Stimulated activated CD4-positive, alpha-beta T cell treated with anti-CD3 and anti-CD28 coated beads, Interleukin-15, amount 100 ng/mL, for 24 hours (primary cell): Measurements from ENCODE around the gene C20orf202.
"Not testable (repeated sequence)": the region's sequence is repeated elsewhere in the genome, so short reads cannot be mapped to it uniquely, and the experiment has no call there.

Experiments
- DNase-seq: peaks from one replicate; pipeline ENCODE4 v3.0.0-alpha.2; 2020

The C20orf202 gene

DNA sequence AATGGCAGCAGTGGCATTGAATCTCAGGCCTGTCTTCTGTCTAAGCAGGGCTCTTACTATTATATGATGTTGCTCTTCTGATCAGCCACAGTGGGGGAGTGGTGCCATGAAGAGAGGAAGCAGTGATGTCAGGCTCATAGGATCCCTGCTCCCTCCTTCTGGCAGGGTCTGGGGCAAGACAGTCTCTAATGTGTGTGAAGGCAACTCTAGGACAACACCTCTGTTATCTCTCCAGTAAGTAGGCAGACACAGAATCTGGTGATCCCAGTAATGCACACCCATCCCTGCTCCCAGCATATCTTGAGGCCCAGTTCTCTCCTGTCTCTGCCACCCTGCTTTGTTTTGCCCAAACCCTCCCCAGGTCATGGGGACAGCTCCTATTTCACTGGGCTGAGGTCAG is 8.8 kb downstream of the C20orf202 start:
- no peak for DNase-seq

DNA sequence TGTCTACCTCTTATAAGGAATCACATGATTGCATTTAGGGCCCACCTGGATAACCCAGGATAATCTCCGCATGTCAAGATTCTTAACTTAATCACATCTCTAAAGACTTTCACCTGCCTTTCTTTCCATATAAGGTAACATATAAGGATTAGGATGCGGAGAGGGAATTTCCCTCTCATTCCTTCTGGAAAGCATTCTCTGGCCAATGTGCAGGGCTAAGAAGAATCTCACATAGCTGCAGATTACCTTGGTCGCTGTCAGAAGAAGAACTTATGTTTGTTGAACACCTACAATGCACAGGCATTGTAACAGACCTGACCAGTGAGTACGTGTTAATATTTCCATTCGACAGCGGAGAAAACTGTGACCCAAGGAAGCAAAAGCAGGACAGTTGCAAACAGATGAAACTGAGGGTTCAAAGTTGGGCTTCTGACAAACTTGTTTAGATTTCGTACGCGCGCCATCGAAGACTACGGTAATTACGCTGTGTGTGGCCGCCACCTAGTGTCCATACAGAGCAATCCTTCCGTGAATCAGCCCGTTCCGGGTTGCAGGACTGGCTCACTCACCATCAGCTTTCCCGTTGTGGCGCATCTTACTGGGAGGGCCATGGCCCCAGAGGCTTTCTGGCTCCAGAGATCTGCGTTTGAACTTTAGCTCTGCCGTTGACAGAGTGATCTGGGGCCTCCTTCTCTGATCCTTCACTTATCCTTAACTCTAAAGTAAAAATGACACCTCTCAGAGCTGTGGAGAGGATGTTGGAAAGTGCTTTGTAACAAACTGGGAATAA is 9.5 kb downstream of the C20orf202 start:
- peak; percentile 81 for DNase-seq

DNA sequence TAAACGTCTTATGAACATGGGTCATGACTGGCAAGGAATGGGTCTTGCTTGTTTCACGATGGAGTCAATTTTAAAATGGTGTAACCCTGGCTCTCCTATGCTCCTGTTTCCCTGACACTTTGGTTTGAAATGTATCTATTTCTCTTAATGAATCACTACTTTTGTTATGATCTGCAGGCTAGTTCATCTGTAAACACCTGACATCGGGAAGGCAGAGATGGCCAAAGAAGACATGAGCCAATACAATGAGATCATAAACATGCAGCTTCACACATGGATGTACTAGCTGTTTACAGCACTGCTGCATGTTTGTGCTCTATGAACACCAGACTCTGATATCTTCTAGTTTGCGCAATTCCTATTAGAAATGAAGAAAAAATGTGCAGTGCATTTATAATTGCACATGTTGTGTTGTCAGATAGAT is 11.6 kb downstream of the C20orf202 start:
- DNase-seq: no peak

DNA sequence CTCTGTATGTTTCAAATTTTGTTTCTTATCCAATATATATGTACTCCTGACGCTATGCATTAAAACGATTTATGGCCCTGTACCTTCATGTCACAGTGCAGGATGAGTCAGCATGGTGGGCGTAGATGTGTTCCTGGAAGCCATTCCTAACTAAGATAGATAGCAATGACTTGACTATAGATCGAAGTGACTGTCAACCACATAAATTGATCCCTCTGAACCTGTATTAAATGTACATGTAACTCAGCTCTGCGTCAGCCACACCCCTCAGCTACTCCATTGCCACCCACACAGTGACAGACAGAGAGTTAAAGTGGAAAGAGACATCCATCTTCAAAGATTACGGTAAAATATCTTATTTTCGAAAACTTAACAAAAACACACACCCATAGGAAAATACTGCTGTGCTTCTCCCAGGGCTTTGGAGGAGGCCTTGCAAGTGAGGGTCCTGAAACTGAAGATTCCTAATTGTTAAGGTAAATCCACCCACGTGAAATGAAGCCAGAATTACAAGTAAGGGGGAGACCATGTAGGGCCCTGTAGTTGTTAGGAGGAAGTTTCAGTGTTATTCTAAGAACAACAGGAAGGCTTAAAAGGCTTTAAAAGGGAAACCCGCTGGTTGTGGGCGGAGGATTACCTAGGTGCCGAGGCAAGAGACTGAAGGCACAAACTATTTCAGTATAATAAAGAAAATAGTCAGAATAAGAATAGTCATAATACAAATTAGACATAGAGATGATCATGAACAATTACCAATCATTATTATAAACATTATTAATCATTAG is 12.3 kb downstream of the C20orf202 start:
- peak; percentile 82 for DNase-seq

DNA sequence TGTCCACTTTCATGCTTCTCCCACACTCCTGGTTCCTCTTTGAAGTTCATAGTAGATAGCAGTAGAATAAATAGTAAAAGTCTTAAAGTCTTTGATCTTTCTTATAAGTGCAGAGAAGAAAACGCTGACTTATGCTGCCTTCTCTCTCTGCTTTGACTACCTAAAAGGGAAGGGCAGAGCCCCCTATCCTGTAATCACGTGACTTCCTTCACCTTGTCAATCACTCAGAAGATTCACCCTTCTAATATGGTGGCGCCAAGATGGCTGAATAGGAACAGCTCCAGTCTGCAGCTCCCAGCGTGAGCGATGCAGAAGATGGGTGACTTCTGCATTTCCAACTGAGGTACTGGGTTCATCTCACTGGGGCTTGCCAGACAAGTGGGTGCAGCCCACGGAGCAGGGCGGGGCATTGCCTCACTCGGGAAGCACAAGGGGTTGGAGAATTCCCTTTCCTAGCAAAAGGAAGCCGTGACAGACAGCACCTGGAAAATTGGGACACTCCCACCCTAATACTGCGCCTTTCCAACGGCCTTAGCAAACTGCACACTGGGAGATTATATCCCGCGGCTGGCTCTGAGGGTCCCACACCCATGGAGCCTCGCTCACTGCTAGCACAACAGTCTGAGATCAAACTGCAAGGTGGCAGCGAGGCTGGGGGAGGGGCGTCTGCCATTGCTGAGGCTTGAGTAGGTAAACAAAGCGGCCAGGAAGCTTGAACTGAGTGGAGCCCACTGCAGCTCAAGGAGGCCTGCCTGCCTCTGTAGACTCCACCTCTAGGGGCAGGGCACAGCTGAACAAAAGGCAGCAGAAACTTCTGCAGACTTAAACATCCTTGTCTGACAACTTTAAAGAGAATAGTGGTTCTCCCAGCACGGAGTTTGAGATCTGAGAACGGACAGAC is 13.5 kb downstream of the C20orf202 start:
- DNase-seq: not testable (repeated sequence)

DNA sequence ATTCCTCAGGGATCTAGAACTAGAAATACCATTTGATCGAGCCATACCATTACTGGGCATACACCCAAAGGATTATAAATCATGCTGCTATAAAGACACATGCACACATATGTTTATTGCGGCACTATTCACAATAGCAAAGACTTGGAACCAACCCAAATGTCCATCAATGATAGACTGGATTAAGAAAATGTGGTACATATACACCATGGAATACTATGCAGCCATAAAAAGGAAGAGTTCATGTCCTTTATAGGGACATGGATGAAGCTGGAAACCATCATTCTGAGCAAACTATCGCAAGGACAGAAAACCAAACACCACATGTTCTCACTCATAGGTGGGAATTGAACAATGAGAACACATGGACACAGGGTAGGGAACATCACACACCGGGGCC is 19.5 kb downstream of the C20orf202 start:
- DNase-seq: not testable (repeated sequence)

DNA sequence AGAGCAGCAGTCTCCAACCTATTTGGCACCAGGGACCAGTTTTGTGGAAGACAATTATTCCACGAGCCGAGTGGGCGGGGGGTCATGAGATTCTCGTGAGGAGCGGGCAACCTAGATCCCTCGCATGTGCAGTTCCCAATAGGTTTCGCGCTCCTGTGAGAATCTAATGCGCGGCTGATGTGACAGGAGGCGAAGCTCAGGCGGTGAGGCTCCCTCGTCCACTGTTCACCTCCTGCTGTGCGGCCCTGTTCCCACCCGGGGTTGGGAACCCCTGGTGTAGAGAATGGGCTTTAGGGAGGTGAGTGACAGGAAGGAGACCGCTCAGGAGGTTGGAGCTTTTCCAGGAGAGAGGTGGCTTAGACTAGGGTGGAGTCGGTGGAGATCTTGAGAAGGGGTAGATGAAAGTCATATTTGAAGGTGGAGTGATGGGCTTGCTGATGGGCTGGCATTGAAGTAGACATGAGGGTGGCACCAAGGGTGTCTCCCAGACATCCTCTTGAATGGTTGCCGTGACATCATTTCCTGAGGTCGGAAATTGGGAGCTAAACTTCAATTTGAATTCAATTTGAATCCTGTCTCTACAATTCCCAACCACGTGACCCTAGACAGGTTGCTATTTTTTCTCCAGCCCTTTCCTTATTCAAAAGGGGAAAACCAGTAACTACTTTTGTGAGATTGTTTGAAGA is 21.1 kb downstream of the C20orf202 start:
- DNase-seq: no peak

DNA sequence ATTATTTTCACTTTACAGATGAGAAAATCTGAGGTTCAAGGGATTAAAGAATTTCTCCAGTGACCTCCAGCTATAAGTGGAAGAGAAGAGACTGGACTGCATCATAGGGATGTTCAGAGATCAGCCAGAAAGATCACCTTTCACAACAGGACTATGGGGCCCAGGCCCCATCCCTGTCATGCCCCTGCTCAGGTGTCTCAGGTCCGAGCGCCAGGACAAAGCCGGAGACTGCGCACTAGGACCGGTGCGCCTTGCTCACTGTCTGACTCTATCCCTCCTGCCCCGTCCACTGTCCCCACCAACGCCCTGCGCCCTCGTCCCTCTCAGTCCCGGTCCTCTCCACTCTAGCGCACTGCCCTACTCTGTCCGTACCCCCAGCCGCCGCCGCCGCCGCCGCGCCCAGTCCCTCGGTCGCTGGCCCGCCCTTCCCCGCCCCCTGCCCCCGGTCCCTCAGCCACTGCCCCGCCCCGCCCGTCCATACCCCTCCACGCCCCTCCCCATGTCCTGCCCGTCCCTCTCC is 22.1 kb downstream of the C20orf202 start:
- no peak for DNase-seq

DNA sequence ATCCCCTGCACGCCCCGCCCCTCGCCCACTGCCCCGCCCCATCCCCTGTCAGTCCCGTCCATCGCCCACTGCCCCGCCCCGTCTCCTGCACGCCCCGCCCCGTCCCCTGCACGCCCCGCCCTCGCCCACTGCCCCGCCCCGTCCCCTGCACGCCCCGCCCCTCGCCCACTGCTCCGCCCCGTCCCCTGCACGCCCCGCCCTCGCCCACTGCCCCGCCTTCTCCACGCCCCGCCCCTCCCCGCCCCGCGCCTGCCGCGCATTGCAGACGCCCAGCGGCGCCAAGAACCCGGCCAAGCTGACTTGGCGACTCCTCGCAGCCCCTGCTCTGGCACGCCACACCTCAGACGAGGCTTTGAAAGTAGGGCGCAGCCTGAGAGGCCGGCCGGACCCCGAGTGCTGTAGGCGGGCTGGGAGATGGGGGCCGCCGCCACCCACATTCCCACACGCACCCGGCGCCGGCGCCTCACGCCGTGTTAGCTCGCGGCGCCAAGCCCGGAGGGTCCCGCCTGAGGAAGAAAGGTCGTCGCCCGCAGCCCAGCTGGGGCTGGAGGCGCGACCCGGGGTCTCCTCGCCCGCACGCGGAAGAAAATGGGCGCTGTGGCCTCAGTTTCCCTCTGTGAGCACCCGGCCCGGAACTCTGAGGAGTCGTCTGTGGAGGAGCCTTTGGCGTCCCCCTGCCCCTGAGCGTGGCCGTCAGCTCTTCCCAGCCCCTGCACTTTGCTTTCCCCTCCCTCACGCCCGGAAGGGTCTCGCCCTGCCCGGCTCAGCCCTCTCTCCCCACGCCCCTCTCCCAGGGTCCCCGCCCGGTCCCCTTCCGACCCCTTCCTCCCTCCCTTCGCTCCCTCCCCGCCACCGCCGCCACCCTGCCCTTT is 22.8 kb downstream of the C20orf202 start, which contains the start of gene RAD21L1:
Gene RAD21L1 (plus strand): TSS at position 262 of the 872 bp plus-strand sequence. CDS start 2,410 bp downstream, outside the sequence.
- DNase-seq: peak; percentile 85

DNA sequence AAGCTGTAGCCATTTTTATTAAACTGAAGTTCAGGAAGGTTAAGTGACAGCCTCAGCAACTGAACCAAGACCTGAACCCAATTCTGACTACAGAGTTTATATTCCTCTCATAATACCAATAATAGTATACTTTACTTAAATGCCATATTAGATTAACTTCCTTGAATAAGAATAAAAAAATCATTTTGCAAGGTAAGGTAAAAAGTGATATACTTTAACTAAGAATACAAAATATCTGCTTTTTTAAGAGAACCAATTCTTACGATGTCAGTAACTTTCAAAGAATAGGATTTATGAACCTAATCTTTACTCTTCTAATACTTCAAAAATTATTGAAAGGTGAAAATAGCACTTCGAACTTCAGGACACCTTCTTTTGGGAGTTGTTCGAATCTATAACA is 26.3 kb downstream of the C20orf202 start:
- DNase-seq: no peak

DNA sequence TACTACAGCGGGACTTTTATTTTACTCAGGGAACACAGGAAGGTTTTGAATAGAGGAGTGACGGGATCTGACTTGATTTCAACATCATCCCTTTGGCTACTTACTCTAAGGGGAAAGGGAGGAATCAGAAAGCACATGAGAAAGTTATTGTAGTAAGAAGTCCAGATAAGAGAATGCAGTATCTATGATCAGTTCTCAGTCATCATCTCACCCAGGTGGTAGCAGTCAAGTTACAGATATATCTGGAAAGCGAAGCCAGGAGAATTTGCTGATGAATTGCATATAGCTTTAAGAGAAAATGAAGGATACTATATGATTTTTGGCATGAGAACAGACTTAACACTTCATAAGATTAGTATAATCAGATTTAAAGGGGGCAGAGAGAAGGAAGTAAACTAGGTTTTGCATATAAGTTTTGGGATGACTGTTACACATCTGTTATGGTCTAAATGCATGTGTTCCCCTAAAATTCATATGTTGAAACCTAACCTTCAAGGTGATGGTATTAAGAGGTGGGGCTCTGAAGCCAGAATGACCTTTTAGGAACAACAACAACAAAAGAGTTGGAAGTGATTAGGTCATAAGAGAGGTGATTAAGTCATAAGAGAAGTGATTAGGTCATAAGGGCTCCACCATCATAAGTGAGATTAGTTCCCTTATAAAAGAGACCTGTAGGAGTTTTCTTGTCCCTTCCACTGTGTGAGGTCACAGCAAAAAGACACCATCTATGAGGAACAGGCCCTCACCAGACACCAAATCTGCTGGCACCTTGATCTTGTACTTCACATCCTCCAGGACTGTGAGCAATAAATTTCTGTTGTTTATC is 29.2 kb downstream of the C20orf202 start:
- DNase-seq: no peak

DNA sequence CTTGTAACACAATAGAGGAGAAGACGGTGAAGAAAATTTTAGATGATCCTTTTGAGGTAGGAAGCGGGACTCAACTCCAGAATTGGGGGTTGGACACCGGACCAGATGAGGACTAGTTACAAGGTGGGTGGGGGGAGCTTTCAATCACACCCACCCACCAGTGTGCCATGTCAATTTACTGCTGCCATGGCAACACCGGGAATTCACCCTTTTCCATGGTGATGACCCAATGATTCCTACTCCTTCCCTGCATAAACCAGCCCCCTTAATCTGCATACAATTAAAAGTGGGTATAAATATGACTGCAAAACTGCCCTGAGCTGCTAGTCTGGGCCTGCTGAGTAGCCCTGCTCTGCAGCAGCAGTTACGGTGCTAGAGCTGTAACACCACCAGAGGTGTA is 37.3 kb downstream of the C20orf202 start:
- DNase-seq: no peak

DNA sequence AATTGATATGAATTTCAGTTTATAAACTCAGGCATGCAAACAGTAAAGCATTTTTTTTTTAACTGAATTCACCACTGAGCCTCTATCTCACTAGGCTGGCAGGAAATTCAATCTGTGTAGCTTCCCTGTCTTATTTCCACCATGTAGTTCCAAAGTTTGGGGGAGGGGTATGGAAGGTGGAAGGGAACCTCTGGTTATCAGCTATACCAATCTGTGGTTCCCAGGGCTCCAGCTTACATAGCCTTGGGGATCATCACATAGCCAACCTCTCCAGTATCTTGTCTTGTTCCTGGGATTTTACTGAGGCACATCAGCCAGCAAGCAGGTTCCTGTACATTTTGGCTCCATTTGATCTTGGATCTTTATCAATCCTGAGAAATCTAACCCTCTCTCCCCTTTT is 38.2 kb downstream of the C20orf202 start:
- no peak for DNase-seq

DNA sequence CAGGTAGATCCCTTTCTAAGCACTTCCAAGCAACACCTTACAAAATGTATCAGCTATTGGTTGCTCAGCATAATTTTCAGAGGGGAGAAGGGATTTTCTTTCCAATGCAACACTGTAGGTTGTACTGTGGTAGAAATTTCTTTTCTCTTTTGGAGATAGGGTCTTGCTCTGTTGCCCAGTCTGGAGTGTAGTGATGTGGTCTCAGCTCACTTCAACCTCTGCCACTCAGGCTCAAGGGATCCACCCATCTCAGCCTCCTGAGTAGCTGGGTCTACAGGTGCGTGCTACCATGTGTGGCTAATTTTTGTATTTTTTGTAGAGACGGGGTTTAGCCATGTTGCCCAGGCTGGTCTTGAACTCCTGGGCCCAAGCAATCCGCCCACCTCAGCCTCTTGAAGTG is 38.8 kb downstream of the C20orf202 start:
- DNase-seq: no peak

DNA sequence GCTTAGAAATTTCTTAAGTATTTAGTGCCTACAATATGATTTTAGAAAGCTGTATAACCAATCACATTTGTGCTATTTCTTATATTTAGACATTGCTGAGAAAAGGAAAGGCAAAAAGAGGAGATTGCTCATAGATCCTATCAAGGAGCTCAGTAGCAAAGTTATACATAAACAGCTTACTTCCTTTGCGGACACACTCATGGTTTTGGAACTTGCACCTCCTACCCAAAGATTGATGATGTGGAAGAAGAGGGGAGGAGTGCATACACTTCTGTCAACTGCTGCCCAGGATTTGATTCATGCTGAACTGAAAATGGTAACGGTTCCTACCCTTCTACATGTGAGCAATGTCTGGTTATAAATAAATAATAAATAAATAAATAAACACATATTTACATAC is 39.3 kb downstream of the C20orf202 start:
- no peak for DNase-seq

DNA sequence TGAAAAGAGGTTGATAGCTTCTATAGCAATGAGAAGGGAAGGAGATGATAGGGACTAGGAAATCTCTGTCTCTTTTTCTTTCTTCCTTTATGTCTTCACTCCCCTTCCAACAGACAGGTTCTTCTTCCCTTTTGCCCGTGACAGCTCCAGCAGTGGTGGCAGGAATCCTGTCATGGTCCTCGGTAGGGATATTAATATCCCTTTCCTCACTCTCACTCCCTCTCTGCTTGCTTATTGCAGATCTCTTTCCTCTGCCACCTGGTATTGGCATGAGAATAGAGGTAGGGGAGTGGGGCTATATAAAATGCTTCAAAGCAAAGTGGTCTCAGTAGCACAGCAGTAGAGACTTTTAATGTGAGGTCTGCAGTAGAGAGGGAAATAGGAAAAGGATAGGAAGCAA is 42.3 kb downstream of the C20orf202 start:
- no peak for DNase-seq

DNA sequence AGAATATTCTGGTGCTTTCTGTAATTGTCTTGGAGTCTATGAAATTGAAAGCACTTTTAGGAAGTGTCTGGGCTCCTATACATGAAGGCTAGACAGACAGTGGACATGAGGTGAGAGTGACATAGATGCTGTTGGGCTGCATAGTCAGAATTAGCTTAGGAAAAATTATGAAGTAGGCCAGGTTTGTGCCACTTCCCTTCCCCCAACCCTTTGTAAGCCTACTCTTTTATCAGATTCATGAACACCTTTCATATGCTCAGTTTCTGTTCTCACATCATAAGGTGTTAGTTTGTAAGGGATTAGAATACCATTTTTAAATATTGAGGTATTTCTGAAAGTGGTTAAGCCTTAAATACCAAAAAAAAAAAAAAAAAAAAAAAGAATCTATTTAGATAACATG is 44.4 kb downstream of the C20orf202 start:
- DNase-seq: no peak

DNA sequence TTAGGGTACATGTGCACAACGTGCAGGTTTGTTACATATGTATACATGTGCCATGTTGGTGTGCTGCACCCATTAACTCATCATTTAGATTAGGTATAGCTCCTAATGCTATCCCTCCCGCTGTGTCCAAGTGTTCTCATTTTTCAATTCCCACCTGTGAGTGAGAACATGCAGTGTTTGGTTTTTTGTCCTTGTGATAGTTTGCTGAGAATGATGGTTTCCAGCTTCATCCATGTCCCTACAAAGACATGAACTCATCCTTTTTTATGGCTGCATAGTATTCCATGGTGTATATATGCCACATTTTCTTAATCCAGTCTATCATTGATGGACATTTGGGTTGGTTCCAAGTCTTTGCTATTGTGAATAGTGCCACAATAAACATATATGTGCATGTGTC is 47.0 kb downstream of the C20orf202 start:
- DNase-seq: not testable (repeated sequence)

DNA sequence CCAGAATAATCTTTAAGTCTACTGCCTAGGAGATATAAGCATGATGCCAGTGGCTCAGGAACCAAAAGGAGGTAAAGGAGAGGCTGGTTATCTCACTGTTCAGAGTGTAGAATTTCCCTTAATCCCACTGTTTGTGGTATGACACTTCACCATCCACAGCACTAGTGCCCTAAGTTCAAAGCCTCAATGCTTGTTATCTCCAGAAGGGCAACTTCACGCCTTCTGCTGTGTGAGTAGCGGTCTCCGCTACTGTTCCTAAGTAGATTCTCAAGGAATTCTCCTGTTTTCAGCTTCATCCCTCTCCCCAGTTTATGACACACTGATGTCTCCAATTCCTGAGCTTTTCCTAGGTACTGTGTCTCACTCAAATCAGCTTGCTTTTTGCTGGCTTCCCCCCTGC is 49.2 kb downstream of the C20orf202 start:
- no peak for DNase-seq

DNA sequence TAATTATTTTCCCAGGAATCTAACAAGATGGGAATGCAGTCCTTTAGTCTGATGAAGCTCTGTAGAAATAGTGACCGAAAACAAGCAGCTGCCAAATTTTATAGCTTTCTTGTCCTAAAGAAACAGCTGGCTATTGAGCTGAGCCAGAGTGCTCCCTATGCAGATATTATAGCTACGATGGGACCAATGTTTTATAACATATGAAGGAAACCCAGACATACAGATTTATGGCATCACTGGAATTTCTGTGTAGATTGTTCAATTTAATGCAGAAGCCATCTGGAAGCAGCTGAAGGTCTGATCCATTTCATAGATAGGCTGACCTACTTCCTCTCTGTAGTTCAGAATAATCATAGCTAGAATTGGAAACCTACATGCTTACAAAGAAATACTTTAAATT is 51.0 kb downstream of the C20orf202 start:
- DNase-seq: no peak
